G401.6 (cell line): ENCODE results near the gene HNF1B.
"Not testable (repeated sequence)": the region's sequence is repeated elsewhere in the genome, so short reads cannot be mapped to it uniquely, and the experiment has no call there.

Experiments used
- FAIRE-seq: peaks from 2 replicates; lab custom pipeline; 2012; peaks lifted over from hg19 to GRCh38; lab: Jason Lieb, UNC

HNF1B gene, protein sequence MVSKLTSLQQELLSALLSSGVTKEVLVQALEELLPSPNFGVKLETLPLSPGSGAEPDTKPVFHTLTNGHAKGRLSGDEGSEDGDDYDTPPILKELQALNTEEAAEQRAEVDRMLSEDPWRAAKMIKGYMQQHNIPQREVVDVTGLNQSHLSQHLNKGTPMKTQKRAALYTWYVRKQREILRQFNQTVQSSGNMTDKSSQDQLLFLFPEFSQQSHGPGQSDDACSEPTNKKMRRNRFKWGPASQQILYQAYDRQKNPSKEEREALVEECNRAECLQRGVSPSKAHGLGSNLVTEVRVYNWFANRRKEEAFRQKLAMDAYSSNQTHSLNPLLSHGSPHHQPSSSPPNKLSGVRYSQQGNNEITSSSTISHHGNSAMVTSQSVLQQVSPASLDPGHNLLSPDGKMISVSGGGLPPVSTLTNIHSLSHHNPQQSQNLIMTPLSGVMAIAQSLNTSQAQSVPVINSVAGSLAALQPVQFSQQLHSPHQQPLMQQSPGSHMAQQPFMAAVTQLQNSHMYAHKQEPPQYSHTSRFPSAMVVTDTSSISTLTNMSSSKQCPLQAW

DNA sequence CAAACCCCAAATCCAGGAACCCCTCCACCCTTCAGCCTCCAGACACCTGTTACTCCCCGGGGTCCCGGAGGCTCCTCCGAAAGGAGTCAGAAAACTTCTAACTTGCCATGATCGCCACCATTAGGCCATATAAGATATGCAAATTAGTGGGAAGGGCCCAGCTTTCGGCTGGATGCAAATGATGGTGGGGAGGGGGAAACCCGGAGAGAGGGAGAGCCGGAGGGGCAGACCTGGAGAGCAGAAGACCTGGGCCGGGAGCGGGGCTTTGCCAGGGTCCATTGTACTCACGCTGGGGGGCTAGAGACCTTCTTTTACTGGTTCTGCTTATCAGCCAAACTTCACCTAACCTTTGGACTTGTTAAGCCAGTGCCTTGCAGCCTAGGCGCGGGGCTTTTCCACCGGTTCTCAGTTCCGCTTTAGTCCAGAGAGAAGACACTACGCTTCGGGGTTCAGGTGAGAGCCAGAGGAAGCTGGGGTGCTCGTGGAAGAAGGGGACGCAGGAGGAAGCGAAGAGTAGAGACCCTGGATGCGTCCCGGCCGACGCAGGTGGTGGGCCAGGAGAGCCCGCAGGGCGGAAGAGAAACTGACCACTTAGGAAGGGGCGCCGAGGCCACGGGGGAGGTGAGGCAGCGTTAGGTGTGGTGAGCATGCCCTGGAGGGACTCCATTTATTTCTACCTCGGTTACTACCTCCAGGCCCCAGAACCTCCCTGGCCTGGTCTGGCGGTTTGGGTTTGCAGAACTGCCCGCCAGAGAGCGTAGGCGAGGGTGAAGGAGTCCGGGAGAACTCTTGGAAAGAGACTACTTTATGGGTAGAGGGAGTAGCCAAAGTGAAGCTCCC is at the start of gene HNF1B:
HNF1B (minus strand) TSS at position 99 of the 840 bp plus-strand sequence. CDS start 175 bp downstream, outside the sequence.
- FAIRE-seq, result no peak

DNA sequence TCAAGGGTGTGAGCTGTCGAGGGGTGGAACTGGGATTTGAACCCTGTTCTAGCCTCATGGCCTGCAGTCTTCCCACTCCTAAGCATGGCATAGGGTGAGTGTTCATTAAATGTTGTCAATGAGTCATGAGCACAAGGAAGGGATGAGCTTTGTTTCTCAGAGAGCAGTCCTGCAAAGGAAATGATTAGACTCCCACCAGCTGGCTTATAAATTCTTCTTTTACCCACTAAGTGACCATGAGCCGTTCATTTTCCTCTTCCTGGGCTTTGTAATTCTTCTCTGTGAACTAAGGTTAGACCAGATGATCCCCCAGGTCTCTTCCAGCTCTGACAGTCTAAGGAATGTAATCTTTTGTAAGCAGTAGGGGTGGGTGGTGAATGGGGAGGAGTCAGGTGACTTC is 47.9 kb upstream of the HNF1B start:
- FAIRE-seq, result no peak

DNA sequence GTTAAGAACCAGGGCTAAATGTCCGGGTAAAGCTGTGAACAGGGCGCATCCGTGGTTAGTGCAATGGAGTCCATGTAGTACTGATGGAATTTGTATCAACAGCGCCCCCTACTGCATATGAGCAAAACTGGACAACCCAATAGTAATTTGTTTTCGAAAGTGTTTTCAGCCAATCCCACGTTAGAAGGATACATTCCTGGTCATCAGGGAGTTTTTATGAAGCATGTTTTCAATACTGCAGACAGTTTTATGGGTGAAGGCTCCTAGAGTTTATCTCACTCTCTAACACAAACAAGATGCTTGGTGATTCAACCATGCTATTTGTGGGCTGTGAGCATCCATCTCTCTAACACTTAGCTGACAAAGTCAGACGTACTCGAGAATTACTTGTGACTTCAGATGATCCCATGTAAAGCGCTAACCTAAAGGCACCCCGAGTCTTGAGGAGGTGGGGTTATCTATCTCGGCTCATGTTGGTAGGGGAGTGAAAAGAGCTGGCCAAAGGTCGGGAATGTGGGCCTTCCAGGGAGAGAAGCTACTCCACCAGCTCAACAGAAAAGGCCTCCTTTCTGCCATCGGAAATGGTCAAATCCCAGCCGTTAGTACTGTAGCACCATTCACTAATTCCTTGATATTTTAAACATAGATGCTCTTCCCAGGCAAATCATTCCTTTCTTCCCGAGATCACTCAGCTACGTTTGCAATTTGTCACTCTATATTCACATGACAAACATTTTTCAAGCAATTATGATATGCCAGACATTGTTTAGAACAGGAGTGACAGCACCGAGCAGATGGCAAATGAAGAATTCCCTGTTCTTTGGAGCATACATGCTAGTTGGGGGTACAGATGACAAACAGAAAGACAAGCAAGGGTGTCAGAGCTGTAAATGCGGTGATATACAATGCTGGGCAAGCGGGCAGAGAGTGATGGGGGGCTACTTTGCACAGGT is 46.9 kb upstream of the HNF1B start:
- no peak for FAIRE-seq

DNA sequence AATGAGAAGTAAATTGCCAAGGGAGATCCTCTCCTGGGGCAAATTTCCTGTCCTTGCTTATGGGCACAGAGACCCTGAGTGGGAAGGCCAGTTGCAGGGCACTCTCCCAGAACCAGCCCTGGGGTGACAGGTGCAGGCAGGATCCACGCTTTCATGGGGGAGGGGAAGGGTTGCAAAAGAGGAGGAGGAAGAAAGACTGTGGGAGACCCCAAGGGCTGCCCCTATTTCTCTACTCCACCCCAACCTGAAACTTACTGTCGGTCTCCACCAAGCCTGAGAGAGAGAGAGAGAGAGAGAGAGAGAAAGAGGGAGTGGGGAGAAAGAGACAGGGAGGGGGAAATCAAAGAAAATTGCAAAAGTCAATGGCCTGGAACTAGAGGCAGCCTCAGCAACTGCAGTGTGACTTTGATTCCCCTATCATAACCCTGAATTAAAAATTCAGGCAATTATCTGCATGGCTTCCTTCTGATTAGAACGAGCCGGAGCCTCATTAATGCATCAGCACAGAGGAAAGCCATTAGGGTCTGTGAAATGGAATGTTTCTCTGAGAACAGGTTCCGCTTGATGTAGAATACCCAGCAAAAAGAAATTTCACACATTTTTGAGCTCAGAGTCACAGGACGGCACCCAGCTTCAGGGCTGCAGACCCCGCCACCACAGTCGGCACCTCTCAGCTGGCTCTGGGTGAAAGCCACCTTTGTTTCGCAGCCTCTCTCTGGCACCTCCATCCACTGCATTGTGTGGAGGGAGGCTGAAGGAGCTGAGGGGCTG is 45.1 kb upstream of the HNF1B start:
- no peak for FAIRE-seq

DNA sequence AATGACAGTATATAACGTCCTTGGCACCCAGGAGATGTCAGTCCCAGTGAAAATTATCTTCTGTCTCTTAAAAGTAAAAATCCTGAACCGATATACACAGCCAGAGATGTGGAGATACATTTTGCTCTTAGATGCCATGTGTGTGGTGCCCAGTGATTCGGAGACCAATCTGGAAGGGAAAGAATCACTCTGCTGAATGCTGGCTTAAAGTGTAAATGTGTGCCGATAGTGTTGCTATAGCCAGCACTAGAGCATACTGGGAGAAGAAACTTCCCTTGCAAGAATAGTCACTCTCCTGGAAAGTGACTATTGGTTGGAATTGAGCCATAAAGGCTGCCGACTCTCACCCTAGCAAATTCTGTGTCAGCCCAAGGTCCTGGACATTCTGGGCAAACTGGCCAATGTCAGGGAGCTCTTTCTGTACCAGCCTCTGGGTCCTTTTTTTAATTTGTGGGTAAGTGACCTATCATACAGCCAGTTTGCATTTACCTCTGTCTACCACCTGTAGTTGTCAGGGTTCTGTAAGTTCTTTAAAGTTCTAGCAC is 44.2 kb upstream of the HNF1B start:
- FAIRE-seq, result no peak

DNA sequence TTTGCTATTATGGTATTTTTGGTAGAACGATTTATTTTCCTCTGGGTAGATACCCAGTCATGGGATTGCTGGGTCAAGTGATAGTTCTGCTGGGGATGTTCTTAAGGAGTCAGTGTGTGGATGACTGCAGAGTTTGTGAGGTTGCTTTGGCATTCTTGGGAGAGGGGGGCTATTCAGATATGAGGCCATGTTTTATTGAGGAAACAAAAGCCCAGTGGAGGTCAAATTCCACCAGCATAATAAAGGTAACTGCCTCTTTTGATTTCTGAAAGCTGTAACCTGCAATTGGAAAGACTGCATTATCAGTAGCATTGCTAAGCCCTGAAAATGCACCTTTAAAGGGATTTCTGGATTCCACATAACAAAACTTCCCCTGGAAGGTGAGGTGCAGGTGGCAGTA is 43.7 kb upstream of the HNF1B start:
- no peak for FAIRE-seq

DNA sequence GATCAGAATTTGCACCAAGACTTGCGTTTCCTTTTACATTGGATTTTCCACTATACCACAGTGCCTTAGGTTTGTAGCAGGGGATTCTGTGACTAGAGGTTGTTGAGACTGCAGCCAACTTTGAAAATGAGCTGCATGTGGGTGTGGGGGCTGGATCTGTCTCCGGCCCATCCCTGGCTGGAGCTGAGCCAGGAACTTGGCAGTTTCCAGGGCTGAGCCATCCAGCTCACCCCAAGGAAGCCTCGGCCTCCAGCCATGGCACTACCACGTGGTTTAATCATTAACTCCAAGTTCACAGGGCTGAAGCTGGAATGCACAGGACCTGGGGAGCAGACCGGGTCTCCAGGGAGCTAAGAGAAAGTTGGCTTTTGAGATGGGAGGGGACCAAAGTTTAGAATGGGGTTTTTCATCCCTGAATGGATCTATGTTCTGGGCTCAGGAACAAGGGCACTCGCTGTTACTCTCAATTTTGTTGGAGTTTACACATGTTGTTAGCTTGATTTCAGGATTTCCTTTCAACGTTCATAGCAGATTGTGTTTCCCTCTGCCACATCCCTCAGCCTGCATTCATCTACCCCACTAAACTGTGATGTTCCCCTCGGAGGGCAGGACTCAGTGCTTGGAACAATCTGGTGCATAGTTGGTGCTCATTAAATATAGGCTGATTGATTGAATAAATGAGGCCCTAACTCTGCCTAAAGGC is 42.3 kb upstream of the HNF1B start:
- no peak for FAIRE-seq

DNA sequence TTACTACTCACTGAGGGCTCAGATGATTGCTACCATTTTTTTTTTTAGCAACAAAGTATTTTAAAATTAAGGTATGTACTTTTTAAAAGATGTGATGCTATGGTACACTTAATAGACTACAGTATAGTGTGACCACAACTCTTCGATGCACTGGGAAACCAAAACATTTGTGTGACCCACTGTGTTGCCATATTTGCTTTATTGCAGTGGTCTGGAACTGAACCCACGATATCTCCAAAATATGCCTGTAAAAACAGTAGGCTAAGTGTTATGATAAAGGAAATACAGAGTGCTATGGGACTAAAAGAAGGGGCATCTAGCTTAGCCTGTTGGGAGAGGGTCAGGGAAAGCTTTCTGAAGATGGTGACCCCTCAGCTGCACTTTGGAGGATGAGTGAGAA is 41.6 kb upstream of the HNF1B start:
- no peak for FAIRE-seq

DNA sequence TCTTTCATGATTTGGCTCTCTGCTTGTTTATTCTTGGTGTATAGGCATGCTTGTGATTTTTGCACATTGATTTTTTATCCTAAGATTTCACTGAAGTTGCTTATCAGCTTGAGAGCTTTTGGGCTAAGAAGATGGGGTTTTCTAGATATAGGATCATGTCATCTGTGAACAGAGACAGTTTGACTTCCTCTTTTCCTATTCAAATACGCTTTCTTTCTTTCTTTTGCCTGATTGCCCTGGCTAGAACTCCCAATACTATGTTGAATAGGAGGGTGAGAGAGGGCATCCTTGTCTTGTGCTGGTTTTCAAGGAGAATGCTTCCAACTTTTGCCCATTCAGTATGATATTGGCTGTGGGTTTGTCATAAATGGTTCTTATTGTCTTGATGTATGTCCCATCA is 37.6 kb upstream of the HNF1B start:
- FAIRE-seq, result not testable (repeated sequence)

DNA sequence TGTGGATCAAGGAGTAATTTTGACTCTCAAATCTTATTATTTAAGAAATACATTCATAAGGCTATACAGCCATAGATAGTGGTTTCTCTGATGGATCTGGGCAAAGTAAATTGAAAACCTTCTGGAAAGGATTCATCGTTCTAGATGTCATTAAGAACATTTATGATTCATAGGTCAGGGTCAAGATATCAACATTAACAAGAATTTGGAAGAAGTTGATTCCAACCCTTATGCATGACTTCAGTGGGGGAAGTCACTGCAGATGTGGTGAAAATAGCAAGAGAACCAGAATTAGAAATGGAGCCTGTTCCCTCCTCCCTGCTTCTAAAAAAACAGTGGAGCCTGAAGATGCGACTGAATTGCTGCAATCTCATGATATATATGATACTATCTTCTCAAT is 36.6 kb upstream of the HNF1B start:
- no peak for FAIRE-seq

DNA sequence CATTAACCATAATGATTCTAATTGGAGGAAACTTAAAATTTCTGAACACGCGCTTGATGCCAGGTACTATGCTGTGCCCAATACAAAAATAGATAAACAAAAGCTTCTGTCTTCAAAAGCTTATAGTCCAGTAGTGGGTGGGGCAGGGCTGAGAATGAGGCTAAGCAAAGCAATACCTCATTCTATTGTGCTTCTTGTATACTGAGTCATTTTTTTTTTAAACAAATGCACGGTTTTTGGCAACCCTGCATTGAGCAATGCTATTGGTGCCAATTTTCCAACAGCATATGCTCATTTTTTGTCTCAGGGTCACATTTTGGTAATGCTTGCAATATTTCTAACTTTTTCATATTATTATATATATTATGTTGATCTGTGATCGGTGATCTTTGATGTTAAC is 34.7 kb upstream of the HNF1B start:
- FAIRE-seq, result no peak

DNA sequence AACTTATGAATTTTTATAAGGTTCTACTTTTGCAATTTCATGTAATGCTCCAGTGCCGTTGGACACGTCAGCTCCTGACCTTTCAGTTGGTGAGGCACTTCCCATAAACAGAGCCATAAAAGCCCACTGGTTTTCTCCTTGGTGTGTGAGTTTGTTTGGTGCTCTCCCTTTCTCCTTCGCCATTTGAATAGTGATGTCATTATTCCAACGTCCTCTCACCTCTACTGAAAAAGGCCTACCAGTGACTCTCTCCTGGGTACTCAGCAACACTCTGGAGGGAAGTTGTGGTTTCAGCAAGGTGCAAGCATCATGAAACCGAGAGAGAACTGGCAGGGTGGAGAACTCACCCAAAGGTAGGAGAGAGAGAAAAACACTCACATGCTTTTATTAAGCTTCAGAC is 29.6 kb upstream of the HNF1B start:
- FAIRE-seq, result no peak

DNA sequence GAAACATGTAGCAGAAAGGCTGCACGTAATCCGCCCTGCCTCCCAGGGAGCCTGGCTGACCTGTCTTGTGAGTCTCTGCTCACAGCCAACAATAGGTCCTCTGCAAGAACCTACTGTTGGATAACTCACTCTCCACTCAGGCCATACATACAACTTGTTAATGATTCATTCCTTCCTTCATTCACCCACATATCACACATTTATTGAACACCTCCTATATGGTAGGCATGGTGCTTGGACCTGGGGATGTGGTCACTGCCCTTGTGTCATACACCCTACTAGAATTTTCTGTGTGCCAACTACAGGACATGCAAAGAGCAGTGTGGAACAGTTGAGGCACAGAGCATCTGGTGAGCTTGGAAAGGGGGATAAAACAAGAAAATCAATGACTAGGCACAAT is 28.1 kb upstream of the HNF1B start:
- no peak for FAIRE-seq

DNA sequence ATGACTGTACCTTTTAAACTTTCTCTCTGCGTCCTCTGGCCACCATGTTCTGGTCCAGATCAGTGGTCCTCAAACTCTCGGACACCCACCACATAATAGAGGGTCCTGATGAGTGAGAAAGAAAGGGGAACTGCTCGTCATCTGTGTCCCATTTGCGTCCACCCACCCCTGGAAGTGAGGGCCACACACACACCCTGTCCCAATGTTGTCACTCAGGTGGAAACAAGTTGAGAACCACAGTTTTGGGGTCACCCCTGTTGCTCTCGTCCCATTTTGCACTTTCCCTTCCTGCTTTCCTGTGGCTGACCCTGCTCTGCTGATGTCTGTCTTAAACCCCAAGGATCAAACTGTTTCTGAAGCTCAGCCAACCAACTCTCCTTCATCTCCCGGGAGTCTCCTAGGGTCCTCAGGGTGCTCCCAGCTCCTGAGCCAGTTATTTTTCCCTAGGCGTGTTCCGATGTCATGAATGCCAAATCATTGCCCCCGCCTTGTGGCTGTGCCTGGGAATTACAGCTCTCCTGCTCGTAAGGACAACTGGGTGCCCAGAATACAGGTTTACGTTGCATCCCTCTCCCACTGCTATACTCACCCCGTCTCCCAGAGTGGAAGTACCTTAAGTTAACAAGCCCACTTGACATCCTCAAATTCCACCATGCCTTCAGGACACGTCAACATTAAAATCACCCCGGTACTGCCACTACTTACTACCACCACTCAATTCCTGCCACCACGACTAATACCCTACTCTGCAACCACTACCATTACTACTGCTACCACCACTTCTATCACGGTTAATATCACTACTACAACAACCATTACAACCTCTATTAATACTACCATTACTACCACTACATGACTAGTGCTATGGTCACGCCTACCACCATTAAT is 26.0 kb upstream of the HNF1B start:
- FAIRE-seq, result no peak

DNA sequence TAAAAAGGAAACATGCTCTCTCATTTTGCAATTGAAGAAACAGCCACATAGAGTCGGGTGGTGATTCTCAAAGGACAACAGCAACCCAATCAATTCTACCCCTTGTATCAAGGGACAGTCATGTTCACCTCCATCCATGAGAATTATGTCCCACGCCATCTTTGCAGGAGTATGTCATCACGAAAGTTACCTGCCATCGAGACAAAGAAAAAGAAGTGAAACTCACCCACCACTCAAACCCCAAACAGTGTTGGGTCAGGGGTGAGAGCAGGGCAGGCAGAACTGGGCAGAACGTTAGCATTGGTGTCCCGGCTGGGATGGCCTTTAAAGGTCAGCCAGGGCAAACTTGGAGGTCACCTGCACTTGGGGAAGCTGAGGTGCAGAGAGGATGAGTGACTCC is 24.2 kb upstream of the HNF1B start:
- FAIRE-seq, result no peak

DNA sequence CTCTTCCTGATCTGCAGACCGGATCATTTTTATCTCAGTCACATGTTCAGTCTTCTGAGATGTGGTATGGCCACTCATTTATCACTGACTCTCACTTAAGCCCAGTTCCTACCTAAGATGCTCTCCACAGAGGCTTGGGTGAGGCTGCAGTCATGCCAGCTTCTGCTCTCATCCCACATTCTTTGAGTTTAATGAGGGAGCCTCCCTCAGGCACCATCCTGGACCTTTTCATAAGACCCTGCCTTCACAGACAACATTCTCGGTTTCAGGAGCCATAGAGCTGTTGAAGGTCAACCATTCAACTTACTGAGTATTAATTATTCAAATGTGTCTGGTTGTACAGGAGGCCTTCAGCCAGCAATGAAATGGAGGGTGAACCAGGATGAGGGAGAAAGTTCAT is 23.6 kb upstream of the HNF1B start:
- FAIRE-seq, result no peak

DNA sequence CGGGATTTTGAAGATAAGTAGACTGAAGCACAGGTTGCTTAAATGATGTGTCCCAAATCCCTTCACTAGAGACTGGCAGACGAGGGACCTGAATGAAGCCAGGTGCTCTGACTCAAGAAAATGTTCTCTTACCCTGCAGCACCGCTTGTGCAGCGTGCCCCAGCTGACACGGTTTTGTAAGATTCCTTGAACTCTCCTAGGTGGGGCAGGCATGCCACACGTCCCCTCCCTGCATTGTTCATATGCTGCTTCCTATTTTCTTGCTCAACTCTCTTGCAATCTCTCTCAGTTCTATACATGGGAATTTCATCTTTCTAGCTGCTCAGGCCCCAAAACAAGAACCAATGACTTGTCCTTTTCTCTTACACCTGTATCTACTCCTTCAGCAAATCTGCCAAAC is 22.1 kb upstream of the HNF1B start:
- FAIRE-seq, result no peak

DNA sequence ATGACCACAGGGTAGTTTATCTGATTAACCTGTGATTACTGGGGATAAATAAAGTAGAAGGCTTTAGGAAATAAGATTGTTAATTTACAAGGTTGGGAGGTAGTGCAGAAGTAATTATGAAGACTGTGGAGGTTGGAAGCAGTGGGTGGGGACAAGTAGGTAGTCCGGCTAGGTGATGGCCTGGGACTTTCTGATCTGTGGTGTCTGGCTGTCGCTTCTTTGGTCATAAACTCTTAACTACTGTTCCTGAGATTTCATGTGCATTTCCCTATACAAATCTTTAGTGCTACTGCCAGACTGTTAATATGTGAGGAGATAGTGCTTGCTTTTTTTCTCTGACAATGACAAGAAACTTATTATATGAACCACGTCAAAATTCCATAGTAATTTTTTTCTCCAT is 19.5 kb upstream of the HNF1B start:
- FAIRE-seq, result no peak

DNA sequence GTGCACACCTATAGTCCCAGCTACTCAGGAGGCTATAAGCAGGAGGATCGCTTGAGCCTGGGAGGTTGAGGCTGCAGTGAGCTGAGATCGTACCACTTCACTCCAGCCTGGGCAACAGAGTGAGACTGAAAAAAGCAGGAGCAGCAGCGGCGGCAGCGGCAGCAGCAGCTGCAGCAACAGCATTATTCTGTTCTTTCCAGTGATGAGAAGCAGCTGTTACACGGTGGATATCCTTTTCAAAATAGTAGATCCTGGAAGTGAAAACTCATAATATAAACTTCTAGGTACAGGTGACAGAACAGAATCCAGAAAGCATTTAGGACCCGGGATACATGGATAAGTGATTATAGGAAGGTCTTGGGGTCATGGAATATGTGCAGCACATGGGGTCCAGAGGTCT is 17.8 kb upstream of the HNF1B start:
- FAIRE-seq, result no peak
